ENCODE data around the gene TMEM212. TPM values are rescaled to one million over a fixed set of nuclear protein-coding genes. Genes with fewer than 3 reads are reported as not detected.

The TMEM212 gene
- total and polyA plus RNA-seq, 2 of the 13 experiments (the other 11 are each of a cell fraction or from before 2014, with no cell fraction given): not detected

GRCh38 chr3:171845481-171846284 lies 2.5 kb downstream of the TMEM212 start (continued):
- TF ChIP-seq TAF15 (IDR thresholded peaks at IDR 0.05; ENCODE audit: low read depth, low read length, poor library complexity, severe bottlenecking) (no peak), RCOR2 (CRISPR knock-in tag; IDR thresholded peaks at IDR 0.05) (peak; percentile 70; the same call in 1 of the 2 replicates), ZNF280B (CRISPR knock-in tag; IDR thresholded peaks at IDR 0.05; ENCODE audit: borderline replicate concordance) (no peak), MATR3 (CRISPR knock-in tag; IDR thresholded peaks at IDR 0.05) (no peak), ZNF703 (CRISPR knock-in tag; IDR thresholded peaks at IDR 0.05; ENCODE audit: borderline replicate concordance) (no peak), ZNF563 (CRISPR knock-in tag; IDR thresholded peaks at IDR 0.05) (no peak), MTA1 (CRISPR knock-in tag; IDR thresholded peaks at IDR 0.05; ENCODE audit: borderline replicate concordance) (no peak), FUBP1 (CRISPR knock-in tag; IDR thresholded peaks at IDR 0.05; ENCODE audit: borderline replicate concordance) (no peak), FOXO1 (CRISPR knock-in tag; IDR thresholded peaks at IDR 0.05) (peak; percentile 46; the same call in 1 of the 2 replicates), RBAK (CRISPR knock-in tag; IDR thresholded peaks at IDR 0.05) (no peak), ZNF329 (CRISPR knock-in tag; IDR thresholded peaks at IDR 0.05; ENCODE audit: low read depth) (no peak), CENPT (CRISPR knock-in tag; IDR thresholded peaks at IDR 0.05; ENCODE audit: low read depth) (no peak), ZSCAN5A (CRISPR knock-in tag; IDR thresholded peaks at IDR 0.05; ENCODE audit: borderline replicate concordance) (no peak), FOXP1 (IDR thresholded peaks at IDR 0.05) (no peak), FOXP1 (CRISPR knock-in tag; IDR thresholded peaks at IDR 0.05) (peak; percentile 60; the same call in 1 of the 2 replicates), ZNF784 (CRISPR knock-in tag; IDR thresholded peaks at IDR 0.05; ENCODE audit: borderline replicate concordance) (no peak), ZNF121 (CRISPR knock-in tag; IDR thresholded peaks at IDR 0.05) (peak; percentile 36; the same call in 1 of the 2 replicates), KMT2B (CRISPR knock-in tag; IDR thresholded peaks at IDR 0.05) (no peak), RAD51 (IDR thresholded peaks at IDR 0.05; ENCODE audit: borderline replicate concordance) (no peak), FOXA3 (CRISPR knock-in tag; IDR thresholded peaks at IDR 0.05) (peak; percentile 50; the same call in 1 of the 2 replicates), ZSCAN31 (CRISPR knock-in tag; IDR thresholded peaks at IDR 0.05; ENCODE audit: low read depth) (no peak)

Measured in HepG2 (cell line).